ENCODE results near the gene ST7L.

- TF ChIP-seq BACH2 (CRISPR knock-in tag; IDR thresholded peaks at IDR 0.05; ENCODE audit: borderline replicate concordance), result no peak
- no peak for TF ChIP-seq ZNF565 (CRISPR knock-in tag; conservative IDR thresholded peaks at IDR 0.05; ENCODE audit: low read depth)
- no peak for TF ChIP-seq PATZ1 (CRISPR knock-in tag; IDR thresholded peaks at IDR 0.05; ENCODE audit: borderline replicate concordance)
- no peak for TF ChIP-seq CSRNP3 (CRISPR knock-in tag; IDR thresholded peaks at IDR 0.05)
- TF ChIP-seq TCF4 (CRISPR knock-in tag; IDR thresholded peaks at IDR 0.05; ENCODE audit: borderline replicate concordance), result no peak
- TF ChIP-seq RARB (CRISPR knock-in tag; IDR thresholded peaks at IDR 0.05), result no peak
Measured at GRCh38 chr1:112620377-112620695, 1.4 kb upstream of the ST7L start.

Data from SK-N-SH treated with all-trans-retinoic acid at 6 μM for 48 hours (cell line).